NCI-H524 (cell line): Measurements from ENCODE around the gene RBL2.
"Not testable (repeated sequence)": the region's sequence is repeated elsewhere in the genome, so short reads cannot be mapped to it uniquely, and the experiment has no call there.

Experiments
- DNase-seq, 2 experiments: peaks; one replicate each; lab custom pipeline; 2025; lab: John Stamatoyannopoulos, UW

RBL2 gene

DNA sequence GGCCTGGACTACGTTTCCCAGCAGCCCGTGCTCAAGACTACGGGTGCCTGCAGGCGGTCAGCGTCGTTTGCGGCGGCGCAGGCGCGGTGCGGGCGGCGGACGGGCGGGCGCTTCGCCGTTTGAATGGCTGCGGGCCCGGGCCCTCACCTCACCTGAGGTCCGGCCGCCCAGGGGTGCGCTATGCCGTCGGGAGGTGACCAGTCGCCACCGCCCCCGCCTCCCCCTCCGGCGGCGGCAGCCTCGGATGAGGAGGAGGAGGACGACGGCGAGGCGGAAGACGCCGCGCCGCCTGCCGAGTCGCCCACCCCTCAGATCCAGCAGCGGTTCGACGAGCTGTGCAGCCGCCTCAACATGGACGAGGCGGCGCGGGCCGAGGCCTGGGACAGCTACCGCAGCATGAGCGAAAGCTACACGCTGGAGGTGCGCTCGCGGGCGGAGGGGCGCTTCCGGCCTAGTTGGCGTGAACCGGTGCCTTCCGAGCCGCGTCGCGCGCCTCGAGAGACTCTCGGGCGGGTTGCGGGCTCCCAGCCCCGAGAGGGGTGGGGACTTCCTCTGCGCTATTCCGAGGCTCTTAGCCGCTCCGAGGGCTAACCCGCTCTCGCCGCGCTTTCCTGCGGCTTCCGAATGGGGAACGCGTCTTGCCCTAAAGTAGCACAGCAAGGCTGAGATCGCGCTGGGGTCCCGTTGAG, at the start of gene RBL2:
TSS of gene RBL2 (plus strand) at position 95 of the 689 bp plus-strand sequence. CDS start at position 181, 86 bp downstream.
- peak; percentile 47 to 67 for DNase-seq

GRCh38 chr16:53384610-53385009, 49.7 kb upstream of the RBL2 start:
- not testable (repeated sequence) for DNase-seq

DNA sequence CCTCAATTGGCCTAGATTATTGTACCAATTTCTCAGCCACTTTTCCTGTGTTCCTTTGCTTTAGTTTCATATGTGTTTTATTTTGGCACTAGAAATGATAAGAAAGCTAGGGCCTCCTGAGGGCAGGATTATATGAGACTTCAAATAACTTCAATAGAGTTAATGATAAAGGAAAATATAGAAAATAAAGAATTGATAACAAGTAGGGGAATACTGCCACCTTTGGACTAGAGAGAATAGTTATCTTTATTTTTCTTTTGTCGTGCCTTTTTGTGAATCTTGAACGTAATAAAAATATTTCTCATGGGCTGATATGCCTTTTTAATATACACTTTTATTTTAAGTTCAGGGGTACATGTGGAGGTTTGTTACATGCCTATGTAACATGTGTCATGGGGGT, 29.3 kb upstream of the RBL2 start:
- no peak for DNase-seq

GRCh38 chr16:53412549-53412948, 21.7 kb upstream of the RBL2 start:
- DNase-seq = no peak

GRCh38 chr16:53413864-53414263, 20.4 kb upstream of the RBL2 start:
- DNase-seq = no peak

DNA sequence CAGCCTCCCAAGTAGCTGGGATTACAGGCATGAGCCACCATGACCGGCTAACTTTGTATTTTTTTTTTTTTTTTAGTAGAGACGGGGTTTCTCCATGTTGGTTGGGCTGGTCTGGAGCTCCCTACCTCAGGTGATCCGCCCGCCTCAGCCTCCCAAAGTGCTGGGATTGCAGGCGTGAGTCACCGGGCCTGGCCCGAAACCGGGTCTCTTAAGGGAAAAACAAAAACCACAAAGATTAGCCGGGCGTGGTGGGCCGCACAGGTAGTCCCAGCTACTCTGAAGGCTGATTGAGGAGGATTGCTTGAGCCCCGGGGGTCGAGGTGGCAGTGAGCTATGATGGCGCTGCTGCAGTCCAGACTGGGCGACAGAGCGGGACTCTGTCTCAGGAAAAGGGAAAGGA, 19.9 kb upstream of the RBL2 start:
- no peak for DNase-seq

- DNase-seq = peak in 1 of 2 experiments; percentile 31
Observed at GRCh38 chr16:53415504-53415903, 18.8 kb upstream of the RBL2 start.

- DNase-seq = no peak
Observed at GRCh38 chr16:53417011-53417410, 17.3 kb upstream of the RBL2 start.

- no peak for DNase-seq
Observed at GRCh38 chr16:53417976-53418375, 16.3 kb upstream of the RBL2 start.

DNA sequence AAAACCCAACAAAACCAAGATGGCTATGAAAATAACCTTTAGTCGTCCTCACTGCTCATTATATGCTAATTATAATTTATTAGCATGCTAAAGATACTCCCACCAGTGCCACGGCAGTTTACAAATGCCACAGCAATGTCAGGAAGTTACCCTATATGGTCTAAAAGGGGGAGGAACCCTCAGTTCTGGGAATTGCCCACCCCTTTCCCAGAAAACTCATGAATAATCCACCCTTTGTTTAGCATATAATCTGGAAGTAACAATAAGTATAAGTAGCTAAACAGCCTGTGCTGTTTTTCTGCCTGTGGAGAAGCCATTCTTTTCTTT, 14.9 kb upstream of the RBL2 start:
- DNase-seq = not testable (repeated sequence)

DNA sequence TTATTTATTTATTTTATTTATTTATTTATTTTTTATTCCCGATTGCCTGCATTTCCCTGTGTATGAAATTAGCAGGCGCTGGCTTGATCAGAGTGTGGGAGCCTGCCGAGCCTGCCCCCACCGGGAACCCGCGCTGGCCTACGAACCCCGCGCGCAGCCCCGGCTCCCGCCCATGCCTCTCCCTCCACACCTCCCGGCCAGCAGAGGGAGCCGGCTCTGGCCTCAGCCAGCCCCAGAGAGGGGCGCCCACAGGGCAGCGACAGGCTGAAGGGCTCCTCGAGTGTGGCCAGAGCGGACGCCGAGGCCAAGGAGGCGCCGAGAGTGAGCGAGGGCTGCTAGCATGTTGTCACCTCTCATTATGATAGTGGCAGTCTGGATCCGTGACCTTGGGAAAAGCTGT, 13.0 kb upstream of the RBL2 start:
- no peak for DNase-seq

GRCh38 chr16:53423968-53424367, 10.3 kb upstream of the RBL2 start:
- not testable (repeated sequence) for DNase-seq

DNA sequence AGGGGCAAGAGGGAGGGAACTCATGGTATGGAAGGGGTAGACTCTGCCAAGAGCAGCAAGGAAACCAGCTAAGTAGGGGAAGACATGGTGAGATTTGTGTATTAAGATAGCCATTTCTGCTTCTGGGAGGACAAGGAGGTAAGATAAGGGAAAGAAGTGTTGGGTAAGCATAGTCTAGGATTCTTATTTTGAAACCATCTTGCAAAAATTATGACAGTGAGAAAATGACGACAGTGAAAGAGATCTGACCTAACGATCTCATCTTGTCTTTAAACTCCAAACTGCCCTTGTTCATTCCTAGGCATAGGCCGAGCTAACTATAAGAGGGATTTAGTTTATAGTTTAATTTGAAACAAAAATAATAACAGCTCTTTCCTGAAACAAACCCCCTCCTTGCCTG, 5.6 kb upstream of the RBL2 start:
- no peak for DNase-seq

- peak; percentile 46 to 74 for DNase-seq
Observed at GRCh38 chr16:53429221-53429943, 4.9 kb upstream of the RBL2 start.

DNA sequence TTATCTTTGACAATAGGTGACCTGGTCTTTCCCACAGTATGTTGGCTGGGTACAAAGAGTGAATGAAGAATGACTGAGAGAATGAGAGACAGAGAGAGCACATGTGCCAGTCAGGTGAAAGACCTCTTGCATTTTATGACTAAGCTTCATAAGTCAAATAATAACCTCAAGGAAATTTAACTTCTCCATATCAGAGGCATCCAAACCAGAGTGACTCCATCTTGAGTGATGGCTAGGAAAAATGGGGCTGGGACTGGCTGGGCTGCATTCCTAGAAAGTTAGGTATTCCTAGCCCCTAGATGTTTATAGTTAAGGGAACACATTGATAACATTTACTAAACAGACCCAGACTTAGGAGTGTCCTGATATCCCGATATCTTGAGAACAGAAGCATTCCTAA, 3.9 kb upstream of the RBL2 start:
- DNase-seq = no peak

GRCh38 chr16:53433509-53433908, 762 bp upstream of the RBL2 start:
- peak in 1 of 2 experiments; percentile 5 for DNase-seq

GRCh38 chr16:53433930-53434376, 318 bp upstream of the RBL2 start:
- no peak for DNase-seq

DNA sequence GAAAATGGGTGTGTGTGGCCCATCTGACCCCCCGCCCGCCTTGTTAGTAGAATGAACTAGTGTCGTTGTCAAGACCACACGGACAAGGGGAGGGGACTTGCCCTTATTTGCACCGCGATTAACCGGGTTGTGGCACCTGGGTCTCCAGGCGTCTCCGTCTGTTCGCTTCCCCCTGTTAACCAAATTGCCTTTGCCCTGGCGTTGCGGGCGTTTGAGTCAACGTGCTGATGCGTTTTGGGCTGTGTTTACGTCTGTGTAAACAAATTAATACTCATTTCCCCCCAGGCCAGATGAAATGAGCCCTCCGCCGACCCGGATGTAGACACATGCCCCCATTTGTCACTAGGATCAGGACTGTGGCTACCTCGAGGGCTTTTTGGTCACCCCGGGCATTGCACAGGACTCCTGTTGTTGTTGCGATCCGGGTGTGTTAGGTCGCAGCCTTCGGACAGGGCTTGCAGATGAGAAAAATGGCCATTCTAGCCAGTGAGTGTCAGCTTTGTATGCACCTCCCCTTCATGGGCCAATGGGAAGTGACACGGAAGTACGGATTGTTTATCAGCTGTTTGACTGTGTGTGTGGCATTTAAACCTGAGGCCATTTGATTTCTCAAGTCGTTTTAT, 906 bp downstream of the RBL2 start:
- DNase-seq = peak; percentile 48 to 71

DNA sequence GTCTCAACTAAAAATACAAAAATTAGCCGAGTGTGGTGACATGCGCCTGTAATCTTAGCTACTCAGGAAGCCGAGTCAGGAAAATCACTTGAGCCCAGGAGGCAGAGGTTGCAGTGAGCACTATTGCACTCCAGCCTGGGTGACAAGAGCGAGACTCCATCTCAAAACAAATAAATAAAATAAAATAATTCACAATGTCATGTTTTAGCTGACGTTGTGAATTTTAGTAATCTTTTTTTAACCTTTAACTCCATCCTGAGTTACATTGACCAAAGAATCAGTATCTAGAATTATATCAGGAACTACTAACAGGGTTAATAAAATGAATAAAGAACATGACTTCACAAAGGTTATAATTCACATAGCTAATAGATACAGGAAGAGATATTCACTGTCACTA, 5.9 kb downstream of the RBL2 start:
- DNase-seq = no peak

- DNase-seq = no peak
Observed at GRCh38 chr16:53445534-53445933, 11.3 kb downstream of the RBL2 start.

GRCh38 chr16:53446090-53446489, 11.8 kb downstream of the RBL2 start:
- no peak for DNase-seq

- no peak for DNase-seq
Observed at GRCh38 chr16:53449816-53450517, 15.7 kb downstream of the RBL2 start.

GRCh38 chr16:53453928-53454327, 19.7 kb downstream of the RBL2 start:
- DNase-seq = no peak
